ENCODE data around the gene BMERB1. TPM values are rescaled to one million over a fixed set of nuclear protein-coding genes. Genes with fewer than 3 reads are reported as not detected.

The BMERB1 gene
- 29.1 and 32.6 TPM in 2 replicates for total RNA-seq

GRCh38 chr16:15434425-15435215 lies at the start of gene BMERB1:
Gene BMERB1 (plus strand): TSS chr16:15434588. CDS start chr16:15434654, 66 bp downstream.

GRCh38 chr16:15395631-15396508 lies 38.5 kb upstream of the BMERB1 start, which contains the start of gene MPV17L:
Gene MPV17L (plus strand): TSS chr16:15395754. CDS start chr16:15395898, 144 bp downstream.

Other genes starting within 250 kb of the BMERB1 start
- 0.52 and 1.2 TPM in 2 replicates for gene NPIPA5, start 56.3 kb upstream of the BMERB1 start, total RNA-seq
- 0.09 and 0.22 TPM in 2 replicates for gene MPV17L, start 38.8 kb upstream of the BMERB1 start, total RNA-seq
- 12.6 and 16.8 TPM in 2 replicates for gene MARF1, start 208.6 kb downstream of the BMERB1 start, total RNA-seq
- 21.6 and 31.9 TPM in 2 replicates for gene NDE1, start 215.7 kb downstream of the BMERB1 start, total RNA-seq

Data from dermis lymphatic vessel endothelial cell (primary cell).